HG02973 (cell line): Measurements from ENCODE around the gene RASSF9.

ENCODE experiments used
- ATAC-seq: cut with Tn5 transposase; IDR thresholded peaks from one replicate; pipeline ENCODE4 v1.9.1; 2021; ENCODE audit warnings: moderate library complexity; ENCODE audit not compliant: unreplicated experiment

The RASSF9 gene

DNA sequence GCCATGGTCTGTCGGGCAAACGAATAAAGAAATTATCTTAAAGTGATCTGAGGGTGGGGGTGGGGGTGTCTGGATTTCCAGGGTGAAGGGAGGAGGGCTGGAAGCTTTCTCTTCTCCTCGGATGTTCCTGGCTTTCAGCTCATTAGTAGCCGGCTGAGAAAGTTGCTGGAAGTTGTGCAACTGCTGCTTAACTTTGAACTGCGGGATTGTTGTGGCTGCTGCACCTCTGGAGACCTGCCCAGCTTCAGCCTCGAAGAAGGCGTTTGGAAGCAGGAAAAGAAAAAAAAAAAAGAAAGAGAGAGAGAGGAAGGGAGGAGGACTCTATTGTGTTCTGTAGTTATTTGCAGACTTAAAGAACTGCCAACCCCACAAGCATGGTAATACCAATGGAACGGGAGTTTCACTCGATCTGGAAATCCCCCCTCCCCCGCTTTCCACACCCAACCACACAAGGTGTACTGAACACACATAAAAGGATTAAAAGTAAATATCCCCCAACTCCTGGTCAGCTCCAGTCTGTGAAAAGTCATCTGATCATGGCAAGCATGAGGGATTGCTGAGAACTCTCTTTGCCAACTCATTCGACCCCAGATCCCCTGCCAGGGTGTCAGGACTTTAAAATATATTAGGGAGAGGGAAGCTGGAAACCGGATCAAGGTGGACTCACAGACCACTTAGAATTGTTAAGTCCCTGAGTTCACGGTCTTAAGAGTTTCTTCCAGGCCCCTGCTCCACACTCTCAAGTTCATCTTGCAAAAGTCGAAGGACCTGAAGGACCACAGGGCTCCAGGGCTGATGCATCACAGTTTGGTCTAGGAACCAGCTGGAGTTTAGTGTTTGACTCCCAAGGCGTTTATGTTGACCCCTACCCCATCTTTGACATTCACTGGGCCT, at the start of gene RASSF9:
Gene RASSF9 (minus strand): TSS at position 213 of the 894 bp plus-strand sequence. CDS start 208 bp downstream, at position 5.
- ATAC-seq, result no peak

GRCh38 chr12:85883763-85884162, 47.6 kb upstream of the RASSF9 start:
- no peak for ATAC-seq

DNA sequence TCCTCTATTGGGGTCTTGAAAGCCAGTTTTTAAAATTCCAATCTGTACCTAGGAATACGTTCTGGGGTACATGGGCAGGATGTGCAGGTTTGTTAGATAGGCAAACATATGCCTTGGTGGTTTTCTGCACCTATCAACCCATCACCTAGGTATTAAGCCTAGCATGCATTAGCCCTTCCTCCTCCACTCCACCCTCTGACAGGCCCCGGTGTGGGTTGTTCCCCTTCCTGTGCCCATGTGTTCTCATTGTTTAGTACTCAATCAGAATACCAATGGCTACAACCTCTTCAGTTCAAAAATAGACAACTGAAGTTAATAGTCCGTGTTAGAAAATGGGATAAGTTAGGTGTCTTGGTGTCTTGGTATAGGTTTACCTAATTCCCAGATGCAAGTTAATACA, 41.2 kb upstream of the RASSF9 start:
- no peak for ATAC-seq

DNA sequence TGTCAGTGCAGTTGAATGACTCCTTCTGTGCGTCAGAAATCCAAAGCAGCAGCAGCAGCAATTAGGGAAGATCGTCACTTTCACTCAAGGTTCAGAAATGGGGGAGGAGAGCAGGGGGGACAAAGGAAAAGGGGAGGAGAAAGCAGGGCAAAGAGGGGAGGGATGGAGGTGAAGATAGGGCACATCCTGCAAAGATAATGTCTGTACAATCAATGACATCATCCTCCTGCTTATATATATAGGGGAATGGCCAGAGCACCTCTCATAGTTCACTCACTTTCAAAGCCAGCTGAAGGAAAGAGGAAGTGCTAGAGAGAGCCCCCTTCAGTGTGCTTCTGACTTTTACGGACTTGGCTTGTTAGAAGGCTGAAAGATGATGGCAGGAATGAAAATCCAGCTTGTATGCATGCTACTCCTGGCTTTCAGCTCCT, 37.8 kb upstream of the RASSF9 start, which contains the start of gene NTS:
Gene NTS (plus strand): TSS at position 265 of the 431 bp plus-strand sequence. CDS start 109 bp downstream, at position 374.
- ATAC-seq, result peak; percentile 87

GRCh38 chr12:85872497-85873091, 36.4 kb upstream of the RASSF9 start:
- ATAC-seq, result peak; percentile 79

DNA sequence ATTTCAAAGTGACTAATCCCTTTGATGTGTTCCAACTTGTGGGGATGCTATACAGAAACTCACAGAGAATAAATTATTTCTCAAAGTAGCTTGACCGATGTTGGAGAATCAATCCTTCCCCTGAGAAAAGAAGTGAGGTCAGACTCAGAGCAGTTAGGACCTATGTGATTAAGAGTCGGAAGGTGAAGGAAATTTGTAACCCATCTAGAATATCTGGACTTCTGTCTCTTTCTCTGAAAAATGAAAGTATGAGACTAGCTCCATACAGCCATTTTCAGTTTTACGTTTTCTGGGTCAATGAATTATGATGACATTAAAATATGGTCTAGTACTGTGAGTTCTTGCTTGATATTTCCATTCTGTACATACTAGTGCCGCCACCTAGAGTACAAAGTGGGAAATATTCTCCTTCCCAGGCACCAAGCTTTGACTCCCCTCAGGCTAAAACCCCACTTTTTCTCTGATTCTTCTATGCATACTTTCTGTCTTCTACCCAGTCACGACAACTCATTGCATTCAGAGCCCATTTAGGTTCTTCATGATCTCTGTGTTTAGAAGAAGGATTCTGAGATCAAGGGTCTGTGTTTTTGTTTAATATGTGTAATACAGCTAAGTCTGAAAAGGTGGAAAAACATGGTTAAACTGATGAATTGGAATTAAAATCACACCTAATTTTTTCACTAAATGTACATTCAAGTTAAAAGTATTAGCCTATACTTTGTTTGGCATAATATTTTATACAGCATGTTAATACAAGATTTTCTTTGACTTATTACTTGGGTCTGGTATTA, 31.0 kb upstream of the RASSF9 start:
- peak; percentile 98 for ATAC-seq

DNA sequence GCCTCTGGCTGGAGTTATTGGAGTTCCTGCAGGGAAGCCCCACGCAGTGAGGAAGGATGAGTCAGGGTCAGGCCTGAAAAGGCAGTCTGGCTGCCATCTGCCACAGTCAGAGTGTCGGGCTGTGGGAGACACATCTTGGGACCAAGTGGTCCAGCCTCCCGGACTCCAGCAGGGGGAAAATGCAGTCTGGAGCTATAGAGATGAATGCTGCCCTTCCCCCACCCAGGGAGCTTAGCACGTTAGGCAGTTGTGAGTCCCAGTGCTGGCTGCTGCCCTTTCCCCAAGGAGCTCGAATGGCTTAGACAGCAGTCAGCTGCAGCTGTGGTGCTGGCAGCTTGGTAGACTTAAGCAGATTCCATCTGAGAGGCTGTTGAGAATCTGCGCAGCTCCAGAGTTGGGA, 29.7 kb upstream of the RASSF9 start:
- no peak for ATAC-seq

GRCh38 chr12:85856966-85857365, 20.8 kb upstream of the RASSF9 start:
- ATAC-seq, result no peak

- ATAC-seq, result no peak
Observed at GRCh38 chr12:85855305-85855704, 19.1 kb upstream of the RASSF9 start.

DNA sequence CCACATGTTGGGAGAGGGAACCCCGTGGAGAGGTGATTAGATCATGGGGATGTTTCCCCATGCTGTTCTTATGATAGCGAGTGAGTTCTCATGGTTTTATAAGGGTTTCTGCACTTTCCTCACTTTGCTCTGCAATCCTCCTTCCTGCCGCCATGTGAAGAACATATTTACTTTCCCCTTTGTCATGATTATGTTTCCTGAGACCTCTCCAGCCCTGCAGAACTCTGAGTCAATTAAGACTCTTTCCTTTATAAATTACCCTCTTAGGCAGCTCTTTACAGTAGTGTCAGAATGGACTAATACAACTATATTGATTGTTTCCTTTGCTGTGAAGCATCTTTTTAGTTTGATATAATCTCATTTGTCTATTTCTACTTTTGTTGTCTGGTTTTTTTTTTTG, 13.1 kb upstream of the RASSF9 start:
- ATAC-seq, result no peak

- ATAC-seq, result no peak
Observed at GRCh38 chr12:85843606-85844310, 7.5 kb upstream of the RASSF9 start.

DNA sequence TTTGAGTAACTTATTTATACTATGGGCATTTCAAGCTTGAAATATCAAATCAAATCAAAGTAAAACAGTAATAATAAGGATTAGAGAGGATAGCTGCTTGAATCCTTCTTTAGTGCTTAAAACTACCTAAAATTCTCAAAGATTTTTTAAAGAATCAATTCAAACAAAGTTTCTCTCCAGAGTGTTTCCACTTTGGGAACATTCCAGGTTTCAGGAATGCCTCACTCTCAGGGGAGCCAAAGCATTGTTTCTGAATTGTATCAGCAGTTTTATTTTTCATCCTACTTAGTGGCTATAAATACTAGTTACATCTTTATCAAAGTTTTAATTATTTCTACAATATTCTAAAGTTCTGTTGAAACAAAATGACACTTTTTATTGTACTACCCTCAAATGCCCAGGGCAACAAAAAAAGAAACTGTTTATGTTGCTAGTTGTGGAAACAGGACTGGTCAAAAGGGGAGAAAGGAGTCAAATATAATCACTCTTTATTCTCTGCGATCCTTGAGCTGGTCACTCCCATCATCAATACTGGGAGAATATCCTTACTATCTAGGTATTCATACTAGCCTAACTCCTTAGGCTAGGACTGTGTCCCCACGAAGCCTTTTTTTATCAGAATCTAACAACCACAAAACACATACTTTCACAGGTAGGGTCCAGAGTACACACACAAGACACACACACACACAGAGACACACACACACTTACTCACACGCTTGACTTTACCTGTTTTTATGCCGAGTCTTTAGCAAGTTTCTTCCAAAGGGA, 598 bp downstream of the RASSF9 start:
- ATAC-seq, result no peak

- ATAC-seq, result no peak
Observed at GRCh38 chr12:85834378-85834777, 1.8 kb downstream of the RASSF9 start.

- ATAC-seq, result no peak
Observed at GRCh38 chr12:85833579-85833978, 2.6 kb downstream of the RASSF9 start.

- ATAC-seq, result no peak
Observed at GRCh38 chr12:85831327-85831990, 4.8 kb downstream of the RASSF9 start.

DNA sequence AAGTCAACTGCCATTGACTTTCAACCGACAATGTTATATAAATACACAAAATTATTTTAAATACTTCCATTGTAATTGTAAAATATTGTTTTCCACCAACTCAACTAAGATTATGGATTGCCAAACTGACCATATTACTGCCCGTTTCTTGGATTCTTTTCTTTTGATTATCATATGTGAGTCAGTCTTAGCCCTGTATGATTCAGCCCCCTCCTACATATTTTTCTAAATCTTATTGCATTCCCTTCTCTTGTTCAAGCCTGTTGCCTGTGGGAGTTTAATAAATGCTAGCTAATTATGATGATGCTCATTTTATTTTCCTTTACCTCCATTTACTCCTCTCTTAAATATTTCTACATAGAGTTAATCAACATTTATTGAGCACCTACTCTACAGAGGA, 6.8 kb downstream of the RASSF9 start:
- no peak for ATAC-seq

DNA sequence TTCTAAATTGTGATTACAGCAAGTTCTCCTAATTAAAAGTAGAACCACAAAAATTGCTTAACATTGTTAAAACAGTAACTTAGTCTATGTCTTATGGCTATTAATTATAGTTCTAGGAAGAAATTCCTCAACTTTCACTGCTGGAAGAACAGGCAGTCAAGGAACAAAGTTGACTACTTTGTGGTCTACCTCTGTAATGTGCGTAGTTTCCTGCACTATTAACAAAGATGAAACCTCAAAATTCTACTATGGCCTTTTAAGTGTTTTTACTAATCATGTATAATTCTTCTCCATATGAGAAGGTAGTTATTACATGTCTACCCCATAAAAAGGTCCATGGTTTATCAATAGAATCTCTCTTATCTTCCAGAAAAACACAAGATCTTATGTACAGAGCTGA, 7.6 kb downstream of the RASSF9 start:
- no peak for ATAC-seq

- no peak for ATAC-seq
Observed at GRCh38 chr12:85825746-85826145, 10.5 kb downstream of the RASSF9 start.

GRCh38 chr12:85823436-85824180, 12.6 kb downstream of the RASSF9 start:
- no peak for ATAC-seq
